HG03066 (cell line): ENCODE measurements around the gene FARS2.

Experiments
- ATAC-seq: cut with Tn5 transposase; IDR thresholded peaks from one replicate; pipeline ENCODE4 v1.9.1; 2021; ENCODE audit warnings: low read depth; ENCODE audit not compliant: unreplicated experiment

The FARS2 gene

GRCh38 chr6:5492356-5492755, 231.0 kb downstream of the FARS2 start:
- no peak for ATAC-seq

- ATAC-seq: no peak
Measured at GRCh38 chr6:5493806-5494205, 232.5 kb downstream of the FARS2 start.

GRCh38 chr6:5497896-5498578, 236.7 kb downstream of the FARS2 start:
- ATAC-seq: no peak

GRCh38 chr6:5498579-5498899, 237.2 kb downstream of the FARS2 start:
- ATAC-seq: no peak

- no peak for ATAC-seq
Measured at GRCh38 chr6:5499644-5500306, 238.5 kb downstream of the FARS2 start.

- no peak for ATAC-seq
Measured at GRCh38 chr6:5501837-5502236, 240.5 kb downstream of the FARS2 start.

GRCh38 chr6:5504078-5504477, 242.8 kb downstream of the FARS2 start:
- ATAC-seq: no peak

- ATAC-seq: peak; percentile 46
Measured at GRCh38 chr6:5506149-5506548, 244.8 kb downstream of the FARS2 start.

GRCh38 chr6:5506597-5506996, 245.3 kb downstream of the FARS2 start:
- peak; percentile 27 for ATAC-seq

- peak; percentile 85 for ATAC-seq
Measured at GRCh38 chr6:5507131-5507681, 245.9 kb downstream of the FARS2 start.

GRCh38 chr6:5509106-5509505, 247.8 kb downstream of the FARS2 start:
- ATAC-seq: no peak

GRCh38 chr6:5510331-5511133, 249.2 kb downstream of the FARS2 start:
- ATAC-seq: no peak

- no peak for ATAC-seq
Measured at GRCh38 chr6:5511954-5512353, 250.6 kb downstream of the FARS2 start.

- no peak for ATAC-seq
Measured at GRCh38 chr6:5512422-5512821, 251.1 kb downstream of the FARS2 start.

GRCh38 chr6:5513408-5513807, 252.1 kb downstream of the FARS2 start:
- ATAC-seq: no peak

- peak; percentile 45 for ATAC-seq
Measured at GRCh38 chr6:5514353-5514752, 253.0 kb downstream of the FARS2 start.

- ATAC-seq: no peak
Measured at GRCh38 chr6:5515200-5515599, 253.9 kb downstream of the FARS2 start.

GRCh38 chr6:5516036-5516435, 254.7 kb downstream of the FARS2 start:
- ATAC-seq: no peak

GRCh38 chr6:5517796-5518195, 256.5 kb downstream of the FARS2 start:
- no peak for ATAC-seq

- no peak for ATAC-seq
Measured at GRCh38 chr6:5518936-5519491, 257.7 kb downstream of the FARS2 start.

GRCh38 chr6:5520796-5521195, 259.5 kb downstream of the FARS2 start:
- ATAC-seq: no peak
